BJ (cell line): ENCODE measurements around the gene WDR90. TPM values are rescaled to one million over a fixed set of nuclear protein-coding genes. Genes with fewer than 3 reads are reported as not detected.
A peak's percentile ranks its signal among the peaks of the same experiment; 100 is the strongest.

ENCODE experiments used
- CTCF ChIA-PET: fragments of 350-600 bp; formaldehyde crosslinking; extraction: SDS; loops from one replicate; lab custom pipeline; 2021; ENCODE audit warnings: antibody characterized with exemption, inconsistent platforms; lab: Yijun Ruan, JAX
- POLR2A ChIA-PET: fragments of 300-600 bp; sonication (Branson Sonifier 250); formaldehyde crosslinking; extraction: SDS; loops from one replicate; lab custom pipeline; 2021; ENCODE audit warnings: antibody characterized with exemption; lab: Charles Lee
- DNase-seq: peaks from one replicate; pipeline ENCODE4 v3.0.0-alpha.2; 2011; ENCODE audit warnings: low read depth
- H3K27me3 ChIP-seq: 2 replicates; pipeline ENCODE4 v1.6.0; 2011; ENCODE audit warnings: low read length; ENCODE audit not compliant: control insufficient read depth, insufficient read depth
- H3K36me3 ChIP-seq: 2 replicates; pipeline ENCODE4 v1.5.1; 2011; ENCODE audit warnings: low read length; ENCODE audit not compliant: control insufficient read depth, insufficient read depth
- H3K4me3 ChIP-seq: 2 replicates; pipeline ENCODE4 v1.5.1; 2011; ENCODE audit warnings: low read depth, mild to moderate bottlenecking, control low read depth, low read length
- polyA plus RNA-seq: library from polyadenylated mRNA; depleted of rRNA; stranded (reverse); fragments of >200 nt; gene quantifications from 2 replicates; pipeline ENCODE4 v1.2.3, GENCODE V29; 2011
- TF ChIP-seq, protein P1 (sequence below): IDR thresholded peaks from 2 replicates; pipeline ENCODE4 v1.5.1; 2011; ENCODE audit warnings: low read depth, mild to moderate bottlenecking, control low read depth, inconsistent platforms, low read length, moderate library complexity; ENCODE audit not compliant: insufficient read depth

The WDR90 gene
- polyA plus RNA-seq, 1 experiment = 10.0 TPM

DNA sequence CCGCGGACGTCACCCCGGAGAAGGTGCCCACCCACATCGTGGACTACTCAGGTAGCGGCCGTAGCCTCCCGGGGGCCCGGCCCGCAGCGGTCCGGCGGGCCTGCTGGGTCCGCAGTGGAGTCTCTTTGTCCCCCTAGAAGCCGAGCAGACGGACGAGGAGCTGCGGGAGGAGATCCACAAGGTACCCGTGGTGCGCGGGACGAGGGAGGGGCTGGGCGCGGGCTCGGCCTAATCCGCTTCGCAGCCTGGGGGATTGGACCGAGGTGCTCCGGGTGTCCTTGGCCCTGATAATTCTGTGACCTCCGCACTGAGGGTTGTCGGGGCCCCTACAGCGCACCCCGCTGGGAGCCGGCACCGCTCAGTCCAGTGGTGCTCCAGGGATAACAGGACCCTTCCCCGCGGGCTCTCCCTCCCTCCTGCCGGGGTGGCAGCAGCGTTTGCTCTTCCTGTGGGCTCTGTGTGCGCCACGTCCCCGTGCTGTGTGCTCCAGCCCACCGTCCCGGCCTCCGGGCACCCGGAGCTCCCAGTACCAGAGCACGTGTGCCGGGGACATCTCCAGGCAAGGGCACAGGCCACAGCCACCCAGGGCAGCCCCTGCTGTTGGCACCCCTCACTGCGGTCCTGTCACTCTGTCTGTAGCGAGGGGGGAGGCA lies 19.5 kb downstream of the WDR90 start:
- TF ChIP-seq, protein P1, sequence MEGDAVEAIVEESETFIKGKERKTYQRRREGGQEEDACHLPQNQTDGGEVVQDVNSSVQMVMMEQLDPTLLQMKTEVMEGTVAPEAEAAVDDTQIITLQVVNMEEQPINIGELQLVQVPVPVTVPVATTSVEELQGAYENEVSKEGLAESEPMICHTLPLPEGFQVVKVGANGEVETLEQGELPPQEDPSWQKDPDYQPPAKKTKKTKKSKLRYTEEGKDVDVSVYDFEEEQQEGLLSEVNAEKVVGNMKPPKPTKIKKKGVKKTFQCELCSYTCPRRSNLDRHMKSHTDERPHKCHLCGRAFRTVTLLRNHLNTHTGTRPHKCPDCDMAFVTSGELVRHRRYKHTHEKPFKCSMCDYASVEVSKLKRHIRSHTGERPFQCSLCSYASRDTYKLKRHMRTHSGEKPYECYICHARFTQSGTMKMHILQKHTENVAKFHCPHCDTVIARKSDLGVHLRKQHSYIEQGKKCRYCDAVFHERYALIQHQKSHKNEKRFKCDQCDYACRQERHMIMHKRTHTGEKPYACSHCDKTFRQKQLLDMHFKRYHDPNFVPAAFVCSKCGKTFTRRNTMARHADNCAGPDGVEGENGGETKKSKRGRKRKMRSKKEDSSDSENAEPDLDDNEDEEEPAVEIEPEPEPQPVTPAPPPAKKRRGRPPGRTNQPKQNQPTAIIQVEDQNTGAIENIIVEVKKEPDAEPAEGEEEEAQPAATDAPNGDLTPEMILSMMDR = no peak
- CTCF ChIA-PET = interaction anchor here (0.7 to 3.1 kb wide), 3 partner anchors 8 to 1189 kb away, joined by 3 to 20 read pairs (median 6); partner anchors contain the start of genes RHBDL1 and STUB1
- Histone ChIP-seq H3K27me3 (no peaks in the 10 kb centered on the region), H3K36me3 (peaks cover 39% of the 10 kb centered on the region), H3K4me3 (peak overlapping the region; percentile 99)
- no peak for DNase-seq
- POLR2A ChIA-PET = no interaction called here

DNA sequence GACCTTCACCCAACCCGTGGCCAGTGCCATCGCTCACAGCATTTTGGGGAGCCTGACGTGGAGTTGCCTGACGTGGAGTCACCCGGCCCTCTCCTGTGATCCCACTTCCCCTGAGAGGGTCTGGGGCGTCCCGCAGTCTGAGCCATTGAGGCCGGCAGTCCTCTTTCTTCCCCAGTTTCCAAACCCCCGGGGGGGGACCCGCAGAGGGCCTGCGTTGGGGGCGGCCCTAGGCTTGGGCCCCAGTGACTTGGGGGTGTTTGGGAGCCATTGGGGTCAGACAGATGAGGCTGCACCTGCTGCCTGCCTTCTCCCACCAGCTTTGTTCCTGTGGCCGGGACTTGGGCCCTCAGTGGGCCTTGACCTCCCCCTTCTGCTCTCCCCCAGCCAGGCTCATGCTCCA lies 20.5 kb downstream of the WDR90 start:
- DNase-seq = no peak
- no peak overlapping the region for H3K4me3 ChIP-seq
- H3K36me3 ChIP-seq = peaks cover 41% of the 10 kb centered on the region
- CTCF ChIA-PET = no interaction called here
- no peaks in the 10 kb centered on the region for H3K27me3 ChIP-seq
- POLR2A ChIA-PET = no interaction called here
- TF ChIP-seq, protein P1 = no peak

DNA sequence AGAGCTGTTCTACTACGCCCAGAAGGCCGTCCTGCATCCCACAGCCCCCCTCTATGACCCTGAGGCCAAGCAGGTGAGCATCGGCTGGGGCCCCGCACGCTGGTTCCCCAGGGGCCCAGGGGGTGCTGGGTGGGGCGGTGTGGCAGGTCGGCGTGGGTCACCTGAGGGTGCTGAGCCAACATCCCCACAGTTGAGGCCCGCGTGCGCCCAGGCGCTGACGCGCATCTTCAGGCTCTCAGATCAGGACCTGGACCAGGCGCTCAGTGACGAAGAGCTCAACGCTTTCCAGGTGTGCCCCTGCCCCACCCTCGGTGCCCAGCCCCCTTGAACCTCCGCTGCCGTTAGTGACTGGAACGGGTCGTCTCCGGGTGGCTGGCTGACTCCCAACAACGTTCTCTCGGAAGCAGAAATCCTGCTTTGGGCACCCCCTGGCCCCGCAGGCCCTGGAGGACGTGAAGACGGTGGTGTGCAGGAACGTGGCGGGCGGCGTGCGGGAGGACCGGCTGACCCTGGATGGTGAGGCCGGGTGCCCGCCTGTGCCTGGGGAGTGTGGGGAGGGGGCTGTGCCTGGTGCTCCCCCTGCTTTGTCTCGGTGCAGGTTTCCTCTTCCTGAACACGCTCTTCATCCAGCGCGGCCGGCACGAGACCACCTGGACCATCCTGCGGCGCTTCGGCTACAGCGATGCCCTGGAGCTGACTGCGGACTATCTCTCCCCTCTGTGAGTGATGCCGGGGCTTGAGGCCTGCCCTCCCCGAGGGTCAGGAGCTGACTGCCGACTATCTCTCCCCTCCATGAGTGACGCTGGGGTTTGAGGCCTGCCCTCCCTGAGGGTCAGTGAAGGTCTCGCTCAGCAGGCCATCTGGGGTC lies 21.6 kb downstream of the WDR90 start:
- Histone ChIP-seq H3K4me3 (no peak overlapping the region), H3K36me3 (peaks cover 41% of the 10 kb centered on the region), H3K27me3 (no peaks in the 10 kb centered on the region)
- POLR2A ChIA-PET = no interaction called here
- TF ChIP-seq, protein P1 = no peak
- CTCF ChIA-PET = interaction anchor here (0.5 to 0.6 kb wide), 2 partner anchors 9 to 27 kb away, joined by 3 to 6 read pairs; partner anchors contain the start of gene STUB1
- no peak for DNase-seq

DNA sequence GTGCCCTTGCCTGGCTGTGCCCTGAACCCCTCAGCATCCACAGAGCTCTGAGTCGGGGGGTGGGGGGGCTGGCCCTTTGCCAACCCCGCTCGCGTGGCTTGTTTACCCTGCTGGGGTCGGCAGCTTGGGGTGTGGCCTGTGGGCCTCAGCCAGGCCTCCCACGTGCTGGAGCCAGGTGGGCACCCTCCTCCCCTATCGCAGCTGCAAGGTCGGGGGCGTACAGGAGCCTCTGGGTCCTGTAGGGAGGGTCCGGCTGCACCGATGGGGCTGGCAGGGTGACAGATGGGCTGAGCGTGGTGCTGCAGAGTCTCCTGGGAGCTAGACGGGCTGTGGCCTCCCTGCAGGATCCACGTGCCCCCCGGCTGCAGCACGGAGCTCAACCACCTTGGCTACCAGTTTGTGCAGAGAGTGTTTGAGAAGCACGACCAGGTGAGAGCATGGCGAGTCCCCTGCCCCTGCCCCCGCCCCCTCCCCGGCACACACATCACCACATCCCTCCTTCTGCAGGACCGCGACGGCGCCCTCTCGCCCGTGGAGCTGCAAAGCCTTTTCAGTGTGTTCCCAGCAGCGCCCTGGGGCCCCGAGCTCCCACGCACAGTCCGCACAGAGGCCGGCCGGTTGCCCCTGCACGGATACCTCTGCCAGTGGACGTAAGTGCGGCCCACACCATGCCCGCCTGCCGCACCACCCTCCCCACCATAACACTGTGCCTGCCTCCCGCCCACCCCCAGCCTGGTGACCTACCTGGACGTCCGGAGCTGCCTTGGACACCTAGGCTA lies 22.4 kb downstream of the WDR90 start:
- ChIA-PET CTCF (no interaction called here), POLR2A (no interaction called here)
- no peak for DNase-seq
- Histone ChIP-seq H3K4me3 (no peak overlapping the region), H3K36me3 (peaks cover 41% of the 10 kb centered on the region), H3K27me3 (no peaks in the 10 kb centered on the region)
- TF ChIP-seq, protein P1 = no peak
